Measurements from ENCODE around the gene SLC27A1. TPM values are rescaled to one million over a fixed set of nuclear protein-coding genes. Genes with fewer than 3 reads are reported as not detected.

Gene SLC27A1
- total RNA-seq, 2 donors from 2014 or later, result 11.8 to 16.9 TPM

DNA sequence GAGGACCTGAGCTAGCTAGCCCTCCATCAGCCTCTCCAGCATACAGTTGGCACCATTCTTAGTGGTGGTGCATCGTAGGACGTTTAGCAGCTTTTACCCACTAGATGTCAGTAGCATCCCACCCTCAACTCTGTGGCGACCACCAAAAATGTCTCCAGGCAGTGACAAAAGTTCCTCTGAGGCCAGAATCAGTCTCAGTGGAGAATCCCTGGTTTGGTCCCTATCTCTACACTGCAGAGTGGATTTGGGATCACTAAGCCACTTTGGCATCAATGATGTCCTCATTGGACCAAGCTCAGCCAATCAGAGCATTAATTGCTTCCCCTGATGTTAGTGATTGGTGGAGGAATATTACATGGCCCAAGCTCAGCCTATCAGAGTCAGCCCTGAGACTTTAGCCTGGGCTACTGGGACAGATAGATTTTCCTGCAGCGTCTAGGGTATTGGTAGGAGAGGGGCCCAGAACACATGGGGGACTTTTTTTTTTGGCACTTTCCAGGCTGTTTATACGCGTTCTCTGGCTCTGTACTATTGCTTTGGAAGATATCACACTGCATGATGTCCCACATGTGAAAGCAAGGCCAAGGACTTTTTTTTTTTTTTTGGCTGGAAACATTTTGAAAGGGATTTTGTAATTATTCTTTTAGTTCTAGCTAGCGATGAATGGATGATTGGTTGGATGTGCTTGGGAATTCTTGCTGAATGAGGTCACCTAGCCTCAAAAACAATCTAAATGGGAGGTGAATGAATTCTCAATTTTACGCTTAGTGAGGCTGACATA lies 28.9 kb upstream of the SLC27A1 start:
- H3K4me1 Mint-ChIP-seq, result no peaks in the 10 kb centered on the region
- no peak overlapping the region for H3K27ac Mint-ChIP-seq
- peaks cover 3% of the 10 kb centered on the region for H3K27me3 Mint-ChIP-seq (ENCODE audit: insufficient read depth)
- Histone ChIP-seq H3K4me1 (ENCODE audit: control insufficient read depth, insufficient read depth, low read length) (no peaks in the 10 kb centered on the region), H3K9ac (ENCODE audit: extremely low read depth, low read length, poor library complexity, severe bottlenecking) (no peak overlapping the region), H3K9me3 (ENCODE audit: control insufficient read depth, low read length) (no peaks in the 10 kb centered on the region), H3K27me3 (ENCODE audit: control insufficient read depth, insufficient read depth, low read length, poor library complexity, severe bottlenecking) (peaks cover 4% of the 10 kb centered on the region), H3K27ac (ENCODE audit: low read depth, low read length) (no peak overlapping the region), H3K36me3 (ENCODE audit: control insufficient read depth, insufficient read depth, low read length) (no peaks in the 10 kb centered on the region), H3K4me3 (ENCODE audit: low read length) (no peak overlapping the region)
- TF ChIP-seq, protein P1, sequence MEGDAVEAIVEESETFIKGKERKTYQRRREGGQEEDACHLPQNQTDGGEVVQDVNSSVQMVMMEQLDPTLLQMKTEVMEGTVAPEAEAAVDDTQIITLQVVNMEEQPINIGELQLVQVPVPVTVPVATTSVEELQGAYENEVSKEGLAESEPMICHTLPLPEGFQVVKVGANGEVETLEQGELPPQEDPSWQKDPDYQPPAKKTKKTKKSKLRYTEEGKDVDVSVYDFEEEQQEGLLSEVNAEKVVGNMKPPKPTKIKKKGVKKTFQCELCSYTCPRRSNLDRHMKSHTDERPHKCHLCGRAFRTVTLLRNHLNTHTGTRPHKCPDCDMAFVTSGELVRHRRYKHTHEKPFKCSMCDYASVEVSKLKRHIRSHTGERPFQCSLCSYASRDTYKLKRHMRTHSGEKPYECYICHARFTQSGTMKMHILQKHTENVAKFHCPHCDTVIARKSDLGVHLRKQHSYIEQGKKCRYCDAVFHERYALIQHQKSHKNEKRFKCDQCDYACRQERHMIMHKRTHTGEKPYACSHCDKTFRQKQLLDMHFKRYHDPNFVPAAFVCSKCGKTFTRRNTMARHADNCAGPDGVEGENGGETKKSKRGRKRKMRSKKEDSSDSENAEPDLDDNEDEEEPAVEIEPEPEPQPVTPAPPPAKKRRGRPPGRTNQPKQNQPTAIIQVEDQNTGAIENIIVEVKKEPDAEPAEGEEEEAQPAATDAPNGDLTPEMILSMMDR (conservative IDR thresholded peaks at IDR 0.05), result peak; percentile 80
- H3K36me3 Mint-ChIP-seq (ENCODE audit: low read depth), result no peaks in the 10 kb centered on the region
- peak; percentile 74 for DNase-seq
- 56 to 78% methylated on average over 3 to 8 of the region's 8 CpGs for WGBS, 2 experiments (ENCODE audit: insufficient coverage in 1 of 2, insufficient read length in 1 of 2)
- H3K9me3 Mint-ChIP-seq, result peaks cover 8% of the 10 kb centered on the region
- no peak overlapping the region for H3K4me3 Mint-ChIP-seq

DNA sequence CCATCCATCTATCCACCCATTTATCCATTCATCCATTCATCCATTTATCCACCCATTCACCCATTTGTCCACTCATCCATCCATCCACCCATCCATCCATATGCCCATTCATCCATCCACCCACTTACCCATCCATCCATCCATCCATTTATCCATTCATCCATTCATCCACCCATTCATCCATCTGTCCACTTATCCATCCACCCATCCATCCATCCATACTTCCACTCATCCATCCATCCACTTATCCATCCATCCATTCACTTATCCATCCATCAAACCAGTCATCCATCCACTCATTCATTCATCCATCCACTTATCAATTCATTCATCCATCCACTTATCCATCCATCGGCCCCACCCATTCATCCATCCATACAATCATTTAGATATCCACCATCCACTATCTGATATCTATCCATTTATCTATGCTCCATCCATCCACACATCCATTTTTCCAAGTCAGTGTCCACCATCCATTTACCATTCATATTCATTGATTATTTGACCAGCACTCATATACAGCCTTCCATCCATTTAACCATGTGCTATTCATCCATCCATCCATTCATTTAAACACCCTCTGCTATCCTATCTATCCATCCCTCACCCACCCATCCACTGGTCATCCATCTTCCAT lies 24.7 kb upstream of the SLC27A1 start:
- Histone ChIP-seq H3K4me1 (ENCODE audit: control insufficient read depth, insufficient read depth, low read length) (no peaks in the 10 kb centered on the region), H3K36me3 (ENCODE audit: control insufficient read depth, insufficient read depth, low read length) (no peaks in the 10 kb centered on the region), H3K9me3 (ENCODE audit: control insufficient read depth, low read length) (no peaks in the 10 kb centered on the region), H3K27ac (ENCODE audit: low read depth, low read length) (no peak overlapping the region), H3K4me3 (ENCODE audit: low read length) (no peak overlapping the region), H3K9ac (ENCODE audit: extremely low read depth, low read length, poor library complexity, severe bottlenecking) (no peak overlapping the region), H3K27me3 (ENCODE audit: control insufficient read depth, insufficient read depth, low read length, poor library complexity, severe bottlenecking) (peaks cover 24% of the 10 kb centered on the region)
- Mint-ChIP-seq H3K27me3 (ENCODE audit: insufficient read depth) (peaks cover 24% of the 10 kb centered on the region), H3K9me3 (peaks cover 8% of the 10 kb centered on the region), H3K4me3 (no peak overlapping the region), H3K36me3 (ENCODE audit: low read depth) (no peaks in the 10 kb centered on the region), H3K27ac (no peak overlapping the region), H3K4me1 (no peaks in the 10 kb centered on the region)
- 97 to 100% methylated on average over 1 of the region's 1 CpG for WGBS, 2 experiments (ENCODE audit: insufficient coverage in 1 of 2, insufficient read length in 1 of 2)
- TF ChIP-seq, protein P1 (conservative IDR thresholded peaks at IDR 0.05), result no peak
- no peak for DNase-seq

DNA sequence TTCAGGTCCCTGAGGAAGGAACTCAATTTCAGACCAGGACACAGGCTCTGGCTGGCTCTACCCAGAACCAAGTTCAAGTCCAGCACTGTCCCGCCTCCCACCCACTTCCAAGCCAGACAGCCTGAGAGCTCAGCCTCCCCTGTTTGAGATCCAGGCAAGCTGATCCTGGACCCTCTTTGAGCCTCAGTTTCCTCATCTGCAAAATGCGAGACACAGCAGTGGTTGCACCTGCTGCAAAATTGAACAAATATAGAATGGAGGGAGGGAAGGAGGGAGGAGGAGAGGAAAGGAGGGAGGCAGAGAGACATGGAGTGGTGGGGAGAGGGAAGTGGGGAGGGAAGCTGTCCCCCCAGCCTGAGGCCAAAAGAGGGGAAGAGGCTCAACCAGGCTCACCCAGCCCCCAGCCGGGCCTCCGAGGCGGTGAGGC lies 22.6 kb upstream of the SLC27A1 start:
- Mint-ChIP-seq H3K27me3 (ENCODE audit: insufficient read depth) (peaks cover 36% of the 10 kb centered on the region), H3K4me3 (peak overlapping the region; percentile 61), H3K4me1 (no peaks in the 10 kb centered on the region), H3K9me3 (no peaks in the 10 kb centered on the region), H3K36me3 (ENCODE audit: low read depth) (no peaks in the 10 kb centered on the region), H3K27ac (no peak overlapping the region)
- DNase-seq, result no peak
- H3K36me3 ChIP-seq (ENCODE audit: control insufficient read depth, insufficient read depth, low read length), result no peaks in the 10 kb centered on the region
- H3K4me1 ChIP-seq (ENCODE audit: control insufficient read depth, insufficient read depth, low read length), result no peaks in the 10 kb centered on the region
- TF ChIP-seq, protein P1 (conservative IDR thresholded peaks at IDR 0.05), result no peak
- no peaks in the 10 kb centered on the region for H3K9me3 ChIP-seq (ENCODE audit: control insufficient read depth, low read length)
- H3K9ac ChIP-seq (ENCODE audit: extremely low read depth, low read length, poor library complexity, severe bottlenecking), result no peak overlapping the region
- 40 to 80% methylated on average over 2 to 5 of the region's 5 CpGs for WGBS, 2 experiments (ENCODE audit: insufficient coverage in 1 of 2, insufficient read length in 1 of 2)
- no peak overlapping the region for H3K27ac ChIP-seq (ENCODE audit: low read depth, low read length)
- H3K4me3 ChIP-seq (ENCODE audit: low read length), result peak overlapping the region; percentile 72
- peaks cover 24% of the 10 kb centered on the region for H3K27me3 ChIP-seq (ENCODE audit: control insufficient read depth, insufficient read depth, low read length, poor library complexity, severe bottlenecking)
